Purkinje cell (primary cell): Measurements from ENCODE around the gene AGFG2. TPM values are rescaled to one million over a fixed set of nuclear protein-coding genes. Genes with fewer than 3 reads are reported as not detected.

Source experiments
- polyA plus RNA-seq: library from polyadenylated mRNA; unstranded; fragments of >200 nt; fragmentation: Nextera tagmentation; gene quantifications from 2 replicates; pipeline ENCODE4 v1.2.1, GENCODE V29; 2014

The AGFG2 gene
- polyA plus RNA-seq: 12.1 and 14.5 TPM in 2 replicates

GRCh38 chr7:100538654-100539435, at the start of gene AGFG2:
Gene AGFG2, plus strand, starts transcription at chr7:100539203. Its CDS starts 144 bp downstream, at chr7:100539347.

GRCh38 chr7:100573691-100574361, 34.8 kb downstream of the AGFG2 start, which contains the start of gene SAP25:
Gene SAP25, minus strand, starts transcription at chr7:100573900. Its CDS starts 158 bp downstream, at chr7:100573742.

GRCh38 chr7:100585511-100586265, 46.7 kb downstream of the AGFG2 start, which contains the start of gene LRCH4:
Gene LRCH4, minus strand, starts transcription at chr7:100586129. Its CDS starts 29 bp downstream, at chr7:100586100.

GRCh38 chr7:100586266-100587025, 47.4 kb downstream of the AGFG2 start, which contains the start of gene FBXO24:
Gene FBXO24, plus strand, starts transcription at chr7:100586328. Its CDS starts 298 bp downstream, at chr7:100586626.

GRCh38 chr7:100611983-100612729, 73.2 kb downstream of the AGFG2 start, which contains the start of gene MOSPD3:
Gene MOSPD3, plus strand, starts transcription at chr7:100612540. Its CDS starts 252 bp downstream, at chr7:100612792.

Other genes with a start within 250 kb of the AGFG2 start
- 1.0 and 2.3 TPM in 2 replicates for gene SPDYE3, start 231.5 kb upstream of the AGFG2 start, polyA plus RNA-seq
- 1.9 and 9.4 TPM in 2 replicates for gene PILRB, start 181.1 kb upstream of the AGFG2 start, polyA plus RNA-seq
- 5.6 and 8.2 TPM in 2 replicates for gene PILRA, start 165.7 kb upstream of the AGFG2 start, polyA plus RNA-seq
- 8.7 and 9.3 TPM in 2 replicates for gene ZCWPW1, start 110.5 kb upstream of the AGFG2 start, polyA plus RNA-seq
- 7.8 and 8.8 TPM in 2 replicates for gene MEPCE, start 109.4 kb upstream of the AGFG2 start, polyA plus RNA-seq
- gene PPP1R35, start 102.7 kb upstream of the AGFG2 start, polyA plus RNA-seq: 6.0 and 6.2 TPM in 2 replicates
- gene SPACDR, start 74.9 kb upstream of the AGFG2 start, polyA plus RNA-seq: 0.66 and 1.3 TPM in 2 replicates
- gene TSC22D4, start 60.0 kb upstream of the AGFG2 start, polyA plus RNA-seq: 2.3 and 2.4 TPM in 2 replicates
- gene NYAP1, start 55.3 kb upstream of the AGFG2 start, polyA plus RNA-seq: not detected in 2 replicates
- gene SAP25, start 34.7 kb downstream of the AGFG2 start, polyA plus RNA-seq: not detected in 2 replicates
- 0.34 TPM in 1 of 2 replicates, not detected in the other for gene LRCH4, start 46.9 kb downstream of the AGFG2 start, polyA plus RNA-seq
- gene FBXO24, start 47.1 kb downstream of the AGFG2 start, polyA plus RNA-seq: not detected in 2 replicates
- gene PCOLCE, start 63.2 kb downstream of the AGFG2 start, polyA plus RNA-seq: 0.43 TPM in 1 of 2 replicates, not detected in the other
- gene MOSPD3, start 73.3 kb downstream of the AGFG2 start, polyA plus RNA-seq: 0.34 and 2.2 TPM in 2 replicates
- gene TFR2, start 102.3 kb downstream of the AGFG2 start, polyA plus RNA-seq: 0.17 and 0.55 TPM in 2 replicates
- 15.7 and 21.5 TPM in 2 replicates for gene ACTL6B, start 117.2 kb downstream of the AGFG2 start, polyA plus RNA-seq
- gene GNB2, start 134.5 kb downstream of the AGFG2 start, polyA plus RNA-seq: 3.3 and 3.8 TPM in 2 replicates
- gene GIGYF1, start 155.0 kb downstream of the AGFG2 start, polyA plus RNA-seq: 1.1 and 1.4 TPM in 2 replicates
- gene POP7, start 166.9 kb downstream of the AGFG2 start, polyA plus RNA-seq: 21.3 and 34.3 TPM in 2 replicates
- not detected in 2 replicates for gene EPO, start 181.3 kb downstream of the AGFG2 start, polyA plus RNA-seq
- not detected in 2 replicates for gene ZAN, start 194.4 kb downstream of the AGFG2 start, polyA plus RNA-seq